Natural killer cell treated with Interleukin-12 subunit alpha and Interleukin-12 subunit beta and Interleukin-15 and Interleukin-18, amount 100 ng/mL, for 72 hours (primary cell): ENCODE results near the gene CLHC1. TPM values are rescaled to one million over a fixed set of nuclear protein-coding genes. Genes with fewer than 3 reads are reported as not detected.
"Not testable (repeated sequence)": the region's sequence is repeated elsewhere in the genome, so short reads cannot be mapped to it uniquely, and the experiment has no call there.

Experiments used
- ATAC-seq, 2 donors: fragments of 150-1000 bp; cut with Tn5 transposase in 1 of 2; sonication (Bioruptor Pico), chemical (Tn5 transposase) in 1 of 2; 2 replicates each; pipeline ENCODE4 v1.10.0; 2021
- DNase-seq: peaks from one replicate; pipeline ENCODE4 v3.0.0; 2022; ENCODE audit warnings: low spot score
- H3K27ac Mint-ChIP-seq, 2 donors: 1 replicate in 1 of 2; 2 replicates in 1 of 2; pipeline ENCODE4 v1.8.0; 2022; ENCODE audit warnings: mixed read lengths in 2 of 2, mild to moderate bottlenecking in 1 of 2, moderate library complexity in 1 of 2
- H3K27me3 Mint-ChIP-seq, 2 donors: 1 replicate in 1 of 2; 2 replicates in 1 of 2; pipeline ENCODE4 v1.8.0; 2022; ENCODE audit warnings: mixed read lengths in 2 of 2
- H3K36me3 Mint-ChIP-seq: one replicate; pipeline ENCODE4 v1.8.0; 2022; ENCODE audit warnings: mixed read lengths
- H3K4me1 Mint-ChIP-seq, 2 donors: 1 replicate in 1 of 2; 2 replicates in 1 of 2; pipeline ENCODE4 v1.8.0; 2022; ENCODE audit warnings: low read depth in 2 of 2, mixed read lengths in 2 of 2, mild to moderate bottlenecking in 1 of 2
- H3K4me3 Mint-ChIP-seq: one replicate; pipeline ENCODE4 v1.8.0; 2022; ENCODE audit warnings: mixed read lengths
- H3K9me3 Mint-ChIP-seq: 2 replicates; pipeline ENCODE4 v1.8.0; 2022; ENCODE audit warnings: mixed read lengths
- total RNA-seq, 2 donors: library from RNA; stranded (reverse); gene quantifications; one replicate each; pipeline ENCODE4 v1.2.3, GENCODE V29; 2022

The CLHC1 gene
- total RNA-seq, 2 donors from 2014 or later = 9.7 to 13.1 TPM

DNA sequence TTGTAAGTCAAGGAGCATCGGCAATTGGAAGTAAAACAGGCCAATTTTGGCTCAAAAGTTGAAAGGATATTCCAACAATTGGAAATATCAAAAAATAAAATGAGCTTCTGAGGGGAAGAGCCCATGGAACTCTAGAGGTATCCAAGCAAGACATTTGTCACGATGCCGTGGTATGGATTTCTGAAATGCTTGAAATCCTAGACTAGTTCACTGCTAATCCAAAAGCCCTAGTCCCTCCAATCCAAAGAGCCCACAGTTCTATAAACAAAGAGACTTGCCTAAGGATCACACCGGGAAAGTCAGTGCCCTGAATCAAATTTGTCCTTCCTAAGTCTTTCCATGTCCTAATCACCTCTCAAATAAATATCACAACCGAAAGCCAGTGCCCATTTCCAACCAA, 85.1 kb downstream of the CLHC1 start:
- Mint-ChIP-seq H3K4me1 (no peaks in the 10 kb centered on the region), H3K36me3 (no peaks in the 10 kb centered on the region), H3K9me3 (no peaks in the 10 kb centered on the region), H3K27me3 (peaks cover 0 to 2% of the 10 kb centered on the region in 2 donors), H3K27ac (no peak overlapping the region), H3K4me3 (no peak overlapping the region)
- DNase-seq = no peak
- ATAC-seq = no peak

DNA sequence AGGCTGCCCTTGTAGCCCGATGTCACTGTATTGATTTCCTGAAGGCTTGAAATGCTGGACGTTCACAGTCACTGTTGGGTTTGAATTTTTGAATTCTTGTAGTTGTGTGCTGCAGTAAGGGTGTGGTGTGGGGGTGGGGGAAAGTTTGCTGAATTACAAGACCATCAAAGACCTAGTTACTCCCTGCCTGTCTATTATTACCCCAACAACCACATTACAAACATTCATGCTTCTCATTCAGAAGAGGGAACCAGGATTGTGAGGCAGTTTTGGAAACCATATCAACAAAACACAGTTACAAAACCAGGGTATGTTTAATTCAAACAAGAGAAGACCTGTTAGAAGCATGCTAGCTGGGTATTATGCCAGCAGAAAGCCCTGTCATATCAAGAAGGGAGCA, 85.8 kb downstream of the CLHC1 start:
- Mint-ChIP-seq H3K27ac (no peak overlapping the region), H3K36me3 (no peaks in the 10 kb centered on the region), H3K27me3 (peaks cover 0 to 2% of the 10 kb centered on the region in 2 donors), H3K9me3 (no peaks in the 10 kb centered on the region), H3K4me3 (no peak overlapping the region), H3K4me1 (no peaks in the 10 kb centered on the region)
- no peak for ATAC-seq
- DNase-seq = no peak

GRCh38 chr2:55144922-55145820, 86.9 kb downstream of the CLHC1 start:
- peaks cover 0 to 2% of the 10 kb centered on the region in 2 donors for H3K27me3 Mint-ChIP-seq
- no peak overlapping the region for H3K4me3 Mint-ChIP-seq
- no peaks in the 10 kb centered on the region for H3K9me3 Mint-ChIP-seq
- no peaks in the 10 kb centered on the region for H3K4me1 Mint-ChIP-seq
- DNase-seq (no peak), ATAC-seq (no peak)
- H3K36me3 Mint-ChIP-seq = no peaks in the 10 kb centered on the region
- H3K27ac Mint-ChIP-seq = no peak overlapping the region

DNA sequence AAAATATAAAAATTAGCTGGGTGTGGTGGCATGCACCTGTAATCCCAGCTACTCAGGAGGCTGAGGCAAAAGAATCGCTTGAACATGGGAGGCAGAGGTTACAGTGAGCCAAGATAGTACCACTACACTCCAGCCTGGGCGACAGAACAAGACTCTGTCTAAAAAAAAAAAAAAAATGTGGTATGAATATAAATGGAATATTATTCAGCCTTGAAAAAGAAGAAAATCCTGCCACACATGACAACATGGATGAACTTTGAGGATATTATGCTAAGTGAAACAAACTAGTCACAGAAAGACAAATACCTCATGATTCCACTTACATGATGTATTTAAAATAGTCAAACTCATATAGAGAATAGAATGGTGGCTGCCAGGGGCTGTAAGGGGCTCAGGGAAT, 88.4 kb downstream of the CLHC1 start:
- H3K4me3 Mint-ChIP-seq, DNase-seq, H3K27me3 Mint-ChIP-seq, H3K27ac Mint-ChIP-seq, ATAC-seq, H3K9me3 Mint-ChIP-seq, H3K4me1 Mint-ChIP-seq, H3K36me3 Mint-ChIP-seq: not testable (repeated sequence)

DNA sequence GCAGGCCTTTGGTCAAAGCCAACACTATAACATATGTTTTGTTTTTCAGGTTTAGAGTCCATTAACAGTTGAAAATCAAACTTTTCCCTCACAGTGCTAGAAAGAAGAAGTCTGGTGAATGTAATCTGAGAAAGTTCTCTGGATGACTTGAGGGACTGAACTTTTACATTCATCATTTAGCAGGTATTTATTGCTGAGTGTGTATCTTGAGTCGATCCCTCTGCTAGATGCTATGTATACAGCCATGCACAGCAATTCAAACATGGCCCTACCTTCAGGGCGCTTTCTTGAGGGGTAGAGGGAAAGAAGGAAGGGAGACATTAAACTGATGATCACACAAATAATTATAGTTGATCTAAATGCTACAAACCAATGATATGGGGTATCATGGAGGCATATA, 89.6 kb downstream of the CLHC1 start:
- no peaks in the 10 kb centered on the region for H3K4me1 Mint-ChIP-seq
- H3K4me3 Mint-ChIP-seq = no peak overlapping the region
- no peaks in the 10 kb centered on the region for H3K9me3 Mint-ChIP-seq
- DNase-seq (no peak), ATAC-seq (no peak)
- no peak overlapping the region for H3K27ac Mint-ChIP-seq
- peaks cover 0 to 2% of the 10 kb centered on the region in 2 donors for H3K27me3 Mint-ChIP-seq
- H3K36me3 Mint-ChIP-seq = no peaks in the 10 kb centered on the region

DNA sequence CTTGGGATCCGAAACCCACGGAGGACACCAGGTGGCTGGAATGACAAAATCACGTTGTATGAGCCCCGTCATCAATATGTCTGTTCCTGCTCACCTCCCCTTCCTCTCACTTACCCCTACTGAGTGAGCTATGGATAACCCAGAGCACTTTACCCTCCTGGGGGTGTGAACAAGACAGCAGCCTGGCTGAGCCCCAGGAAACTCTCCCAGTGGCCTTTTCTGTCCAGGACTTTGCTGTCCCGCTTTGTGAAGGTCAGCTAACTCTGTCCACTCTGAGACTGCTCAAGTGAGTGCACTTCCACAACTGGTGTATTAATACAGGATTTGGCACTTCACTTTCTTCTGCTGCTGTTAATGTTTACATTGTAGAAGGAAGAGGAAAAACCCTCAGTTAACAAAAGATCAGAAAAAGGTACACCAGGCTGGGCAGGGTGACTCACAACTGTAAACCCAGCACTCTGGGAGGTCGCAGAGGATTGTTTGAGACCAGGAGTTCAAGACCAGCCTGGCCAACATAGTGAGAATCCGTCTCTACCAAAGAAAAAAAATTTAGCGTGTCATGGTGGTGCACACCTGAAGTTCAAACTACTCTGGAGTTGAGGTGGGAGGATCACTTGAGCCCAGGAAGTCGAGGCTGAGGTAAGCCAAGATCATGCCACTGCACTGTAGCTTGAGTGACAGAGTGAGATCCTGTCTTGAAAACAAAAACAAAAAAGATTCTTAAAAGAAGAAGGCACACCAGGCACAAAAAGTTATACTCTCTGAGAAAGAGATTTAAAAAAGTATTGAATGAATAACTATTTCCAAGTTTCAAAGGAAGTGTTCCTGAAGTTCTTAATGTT, 90.3 kb downstream of the CLHC1 start:
- Mint-ChIP-seq H3K4me3 (no peak overlapping the region), H3K27me3 (peaks cover 0 to 4% of the 10 kb centered on the region in 2 donors), H3K27ac (no peak overlapping the region), H3K4me1 (no peaks in the 10 kb centered on the region), H3K9me3 (no peaks in the 10 kb centered on the region), H3K36me3 (no peaks in the 10 kb centered on the region)
- ATAC-seq (no peak), DNase-seq (no peak)

GRCh38 chr2:55140316-55141219, 91.5 kb downstream of the CLHC1 start:
- Mint-ChIP-seq H3K4me1 (no peaks in the 10 kb centered on the region), H3K27me3 (peaks cover 0 to 4% of the 10 kb centered on the region in 2 donors), H3K9me3 (no peaks in the 10 kb centered on the region), H3K4me3 (no peak overlapping the region), H3K36me3 (no peaks in the 10 kb centered on the region), H3K27ac (no peak overlapping the region)
- ATAC-seq = no peak
- DNase-seq = no peak

- no peak overlapping the region for H3K27ac Mint-ChIP-seq
- DNase-seq (no peak), ATAC-seq (no peak)
- H3K4me3 Mint-ChIP-seq = no peak overlapping the region
- no peaks in the 10 kb centered on the region for H3K9me3 Mint-ChIP-seq
- peaks cover 1 to 4% of the 10 kb centered on the region in 2 donors for H3K4me1 Mint-ChIP-seq
- H3K36me3 Mint-ChIP-seq = no peaks in the 10 kb centered on the region
- peaks cover 0 to 4% of the 10 kb centered on the region in 2 donors for H3K27me3 Mint-ChIP-seq
These were observed 92.8 kb downstream of the CLHC1 start for GRCh38 chr2:55139305-55139704.

- no peaks in the 10 kb centered on the region for H3K36me3 Mint-ChIP-seq
- peaks cover 6 to 7% of the 10 kb centered on the region in 2 donors for H3K4me1 Mint-ChIP-seq
- DNase-seq = no peak
- ATAC-seq = no peak
- H3K4me3 Mint-ChIP-seq = no peak overlapping the region
- peaks cover 0 to 4% of the 10 kb centered on the region in 2 donors for H3K27me3 Mint-ChIP-seq
- H3K9me3 Mint-ChIP-seq = no peaks in the 10 kb centered on the region
- H3K27ac Mint-ChIP-seq = no peak overlapping the region
These were observed 93.2 kb downstream of the CLHC1 start for GRCh38 chr2:55138882-55139229.

GRCh38 chr2:55138014-55138881, 93.8 kb downstream of the CLHC1 start:
- Mint-ChIP-seq H3K27ac (no peak overlapping the region), H3K9me3 (no peaks in the 10 kb centered on the region), H3K36me3 (no peaks in the 10 kb centered on the region), H3K4me1 (peaks cover 12 to 13% of the 10 kb centered on the region in 2 donors), H3K4me3 (no peak overlapping the region), H3K27me3 (peaks cover 0 to 4% of the 10 kb centered on the region in 2 donors)
- DNase-seq (no peak), ATAC-seq (no peak)

- peak overlapping the region in 1 of 2 donors; percentile 47 for H3K27ac Mint-ChIP-seq
- peaks cover 0 to 2% of the 10 kb centered on the region in 2 donors for H3K27me3 Mint-ChIP-seq
- H3K9me3 Mint-ChIP-seq = no peaks in the 10 kb centered on the region
- no peaks in the 10 kb centered on the region for H3K36me3 Mint-ChIP-seq
- H3K4me3 Mint-ChIP-seq = no peak overlapping the region
- DNase-seq = no peak
- ATAC-seq = no peak
- peaks cover 12 to 13% of the 10 kb centered on the region in 2 donors for H3K4me1 Mint-ChIP-seq
These were observed 94.8 kb downstream of the CLHC1 start for GRCh38 chr2:55137024-55137958.

- DNase-seq (no peak), ATAC-seq (no peak)
- no peaks in the 10 kb centered on the region for H3K9me3 Mint-ChIP-seq
- H3K4me1 Mint-ChIP-seq = peaks cover 12 to 13% of the 10 kb centered on the region in 2 donors
- H3K36me3 Mint-ChIP-seq = no peaks in the 10 kb centered on the region
- peaks cover 0 to 2% of the 10 kb centered on the region in 2 donors for H3K27me3 Mint-ChIP-seq
- peak overlapping the region in 1 of 2 donors; percentile 35 for H3K27ac Mint-ChIP-seq
- no peak overlapping the region for H3K4me3 Mint-ChIP-seq
These were observed 96.0 kb downstream of the CLHC1 start for GRCh38 chr2:55136138-55136541.
